Endometrium (tissue), 2 donors: ENCODE data around the gene MED17.
"Not testable (repeated sequence)": the region's sequence is repeated elsewhere in the genome, so short reads cannot be mapped to it uniquely, and the experiment has no call there.

Experiments used
- FAIRE-seq: peaks from 2 replicates; lab custom pipeline; 2012; peaks lifted over from hg19 to GRCh38; lab: Jason Lieb, UNC
- donor health status: control.
- donor health status: control.

MED17 gene

DNA sequence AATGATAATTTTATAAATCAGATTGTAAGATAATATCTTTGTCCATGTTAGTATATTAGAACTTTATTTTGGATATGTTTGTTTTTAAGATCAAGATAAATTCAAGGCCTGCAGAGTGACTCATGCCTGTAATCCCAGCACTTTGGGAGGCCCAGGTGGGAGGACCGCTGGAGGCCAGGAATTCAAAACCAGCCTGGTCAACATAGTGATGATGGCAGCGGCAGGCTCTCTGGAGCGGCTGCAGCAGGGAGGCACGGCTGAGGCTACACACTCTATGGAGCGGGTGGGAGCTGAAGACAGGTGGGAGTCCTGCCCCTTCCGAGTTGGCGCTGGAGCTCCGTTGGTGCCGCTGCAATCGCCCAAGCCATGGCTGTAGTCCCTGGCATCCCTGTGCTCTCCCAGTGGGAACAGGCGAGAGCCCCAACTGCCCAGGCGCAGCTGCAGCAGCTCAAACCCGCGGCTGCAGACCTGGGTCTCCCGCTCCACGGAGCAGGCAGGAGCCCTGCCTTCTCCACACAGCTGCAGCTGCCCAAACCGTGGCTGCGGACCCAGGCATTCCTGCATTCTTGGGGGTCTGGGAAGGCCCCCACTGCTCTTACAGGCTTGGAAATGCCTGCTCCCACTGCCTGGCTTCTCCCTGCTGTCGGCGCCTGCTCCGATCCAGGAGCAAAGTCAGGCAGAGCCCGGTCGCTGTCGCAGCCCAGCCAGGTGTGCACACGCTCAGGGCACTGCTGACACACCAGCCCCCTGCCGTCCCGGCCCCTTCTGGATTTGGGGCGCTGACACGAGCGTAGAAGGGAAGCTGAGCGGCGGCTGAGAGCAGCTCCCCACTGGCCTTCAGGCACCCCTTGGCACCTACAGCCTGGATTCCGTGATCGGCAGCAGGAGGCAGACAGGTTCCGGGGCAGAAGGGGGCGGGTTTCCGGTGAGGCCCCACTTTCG lies 25.9 kb upstream of the MED17 start:
- no peak for FAIRE-seq

DNA sequence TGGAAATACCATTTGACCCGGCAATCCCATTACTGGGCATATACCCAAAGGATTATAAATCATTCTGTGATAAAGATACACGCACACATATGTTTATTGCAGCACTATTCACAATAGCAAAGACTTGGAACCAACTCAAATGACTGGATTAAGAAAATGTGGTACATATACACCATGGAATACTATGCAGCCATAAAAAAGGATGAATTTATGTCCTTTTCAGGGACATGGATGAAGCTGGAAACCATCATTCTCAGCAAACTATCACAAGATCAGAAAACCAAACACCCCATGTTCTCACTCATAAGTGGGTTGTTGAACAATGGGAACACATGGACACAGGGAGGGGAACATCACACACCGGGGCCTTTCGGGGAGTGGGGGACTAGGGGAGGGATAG lies 25.0 kb upstream of the MED17 start:
- FAIRE-seq, result not testable (repeated sequence)

DNA sequence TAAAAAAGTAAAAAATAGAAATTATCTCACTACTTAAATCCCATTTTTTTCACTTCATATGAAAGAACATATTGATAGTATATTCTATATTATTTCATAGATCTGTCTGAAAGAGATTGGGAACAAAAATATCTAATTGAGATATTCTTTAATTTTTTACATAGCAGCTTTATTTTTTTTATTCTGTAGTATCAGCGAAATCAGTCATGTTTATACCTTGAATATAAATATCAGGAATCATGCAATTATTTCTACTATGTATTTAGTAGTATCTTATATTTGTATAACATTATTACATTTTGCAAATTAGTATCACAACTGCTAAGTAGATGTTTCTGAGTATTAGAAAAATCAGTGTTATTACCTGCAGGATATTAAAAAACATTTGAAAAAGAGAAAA lies 22.2 kb upstream of the MED17 start:
- FAIRE-seq, result no peak

DNA sequence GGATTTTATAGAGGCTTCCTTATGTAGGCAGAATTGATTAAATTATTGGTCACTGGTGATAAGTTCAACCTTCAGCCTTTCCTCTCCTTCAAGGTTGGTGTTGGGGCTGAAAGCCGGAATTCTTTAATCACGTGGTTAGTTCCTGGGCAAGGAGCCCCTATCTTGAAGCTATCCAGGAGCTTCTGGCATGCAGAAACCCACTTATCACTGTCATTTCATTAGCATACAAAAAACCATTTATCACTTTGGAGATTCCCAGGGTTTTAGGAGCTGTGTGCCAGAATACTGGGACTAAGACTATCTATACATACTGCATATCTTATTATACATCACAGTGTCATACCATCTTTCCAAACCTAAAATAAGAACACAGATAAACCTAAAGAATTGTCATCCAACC lies 18.5 kb upstream of the MED17 start:
- no peak for FAIRE-seq

DNA sequence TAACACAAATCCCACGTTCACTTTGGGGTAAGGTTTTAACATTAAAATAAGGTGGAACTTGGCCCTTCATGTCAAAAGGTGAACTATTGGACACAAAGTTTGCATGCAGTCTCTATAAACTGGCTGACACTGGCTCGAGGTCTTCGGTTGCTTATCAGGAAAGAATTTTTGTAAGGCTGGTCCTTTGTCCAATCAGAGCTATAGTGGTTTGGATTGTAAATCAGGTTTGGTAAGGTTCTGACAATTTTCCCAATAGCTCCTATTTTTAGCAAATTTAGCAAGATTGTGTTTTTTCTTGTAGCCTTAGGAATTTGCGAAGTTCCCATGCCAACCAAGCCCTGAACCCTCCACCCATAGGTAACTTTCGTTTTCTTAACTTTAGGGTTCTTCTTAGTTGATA lies 17.6 kb upstream of the MED17 start:
- no peak for FAIRE-seq

DNA sequence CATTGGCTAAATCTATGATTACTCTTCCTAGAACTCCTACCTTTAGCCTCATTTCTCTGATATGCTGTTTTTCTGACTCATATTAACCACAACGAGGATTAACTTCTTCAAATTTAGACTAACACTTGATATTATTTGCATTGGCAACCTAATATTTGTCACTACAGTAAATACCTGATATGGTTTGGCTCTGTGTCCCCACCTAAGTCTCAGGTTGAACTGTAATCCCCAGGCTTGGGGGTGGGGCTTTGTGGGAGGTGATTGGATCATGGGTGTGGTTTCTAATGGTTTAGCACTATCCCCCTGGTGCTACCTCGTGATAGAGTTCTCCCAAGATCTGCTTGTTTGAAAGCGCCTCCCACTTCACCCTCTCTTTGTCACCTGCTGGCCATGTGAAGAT lies 17.1 kb upstream of the MED17 start:
- no peak for FAIRE-seq

DNA sequence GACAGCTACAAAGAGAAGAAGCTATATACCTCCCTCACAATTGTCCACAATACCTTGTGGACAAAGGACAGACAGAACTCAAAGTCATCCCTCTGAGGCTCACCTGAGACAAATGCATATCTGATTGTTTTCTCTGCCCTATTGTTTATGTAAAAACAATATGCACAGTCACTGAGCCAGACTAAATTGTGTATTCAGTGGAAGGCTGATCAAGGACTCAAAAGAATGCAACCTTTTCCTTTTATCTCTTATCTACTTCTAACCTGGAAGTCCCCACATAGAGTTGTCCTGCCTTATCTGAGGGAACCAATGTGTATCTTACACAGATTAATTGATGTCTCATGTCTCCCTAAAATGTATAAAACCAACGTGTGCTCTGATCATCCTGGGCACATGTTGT lies 13.9 kb upstream of the MED17 start:
- no peak for FAIRE-seq

DNA sequence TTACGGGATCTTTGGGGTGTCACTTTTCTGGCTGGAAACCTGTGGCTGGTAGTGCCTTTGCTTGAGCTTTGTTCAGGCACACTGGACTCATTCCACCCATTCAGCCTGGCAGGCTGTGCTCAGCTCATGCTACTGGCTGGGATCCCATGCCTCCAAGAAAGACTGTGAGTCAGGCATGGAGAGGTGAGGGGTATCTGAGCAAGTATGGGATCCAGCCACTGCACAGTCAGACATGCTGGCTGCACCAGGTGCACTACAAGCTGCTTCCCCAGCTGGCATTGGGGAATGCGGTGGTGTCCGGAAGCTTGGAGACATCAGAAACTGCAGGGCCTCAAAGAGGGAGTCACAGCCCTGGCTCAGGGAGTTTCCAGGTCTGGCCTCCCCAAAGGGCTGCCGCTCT lies 12.0 kb upstream of the MED17 start:
- FAIRE-seq, result no peak

DNA sequence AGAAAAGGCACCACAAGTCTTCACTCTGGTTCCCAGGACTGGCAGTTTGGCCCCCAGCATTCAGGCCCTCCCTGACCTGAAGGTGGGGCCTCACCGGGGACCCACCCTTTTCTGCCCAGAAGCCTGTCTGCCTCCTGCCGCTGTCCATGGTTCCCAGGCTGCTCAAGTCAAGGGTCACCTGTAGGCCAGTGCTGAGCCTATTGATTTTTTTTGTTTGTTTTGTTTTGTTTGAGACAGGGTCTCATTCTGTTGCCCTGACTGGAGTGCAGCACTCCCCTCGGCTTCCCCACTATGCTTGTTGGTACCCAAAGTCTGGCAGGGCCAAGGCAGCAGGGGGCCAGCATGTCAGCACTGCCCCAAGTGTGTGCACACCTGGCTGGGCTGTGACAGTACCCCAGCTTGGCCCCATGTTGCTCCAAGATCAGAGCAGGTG lies 11.0 kb upstream of the MED17 start:
- FAIRE-seq, result no peak

DNA sequence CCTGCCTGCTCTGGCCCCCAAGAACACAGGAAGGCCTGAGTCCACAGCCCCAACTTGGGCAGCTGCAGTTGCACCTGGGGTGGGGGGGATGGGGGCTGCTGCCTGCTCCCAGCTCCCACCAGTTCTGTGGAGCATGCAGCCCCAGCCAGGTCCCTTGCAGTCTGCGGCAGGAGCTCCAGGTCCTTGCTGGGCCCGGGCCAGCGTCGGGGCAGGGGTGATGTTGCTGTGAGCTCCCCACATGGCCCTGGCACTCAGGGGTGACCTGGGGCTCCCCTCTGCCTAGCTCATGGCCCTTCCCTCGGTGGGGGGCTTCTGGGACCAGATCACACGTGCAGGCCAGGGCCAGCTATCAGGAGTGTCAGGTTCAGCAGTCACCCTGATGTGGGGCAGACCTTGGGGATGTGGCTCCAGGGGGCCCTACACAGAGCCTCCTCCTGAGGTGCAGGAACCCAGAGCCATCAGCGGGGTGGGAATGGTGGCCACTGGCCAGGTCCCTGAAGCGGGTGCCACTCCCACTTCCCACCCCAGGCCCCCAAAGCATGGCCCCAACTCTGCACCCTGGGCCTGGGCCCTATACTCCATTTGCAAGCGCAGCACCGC lies 10.4 kb upstream of the MED17 start:
- no peak for FAIRE-seq

DNA sequence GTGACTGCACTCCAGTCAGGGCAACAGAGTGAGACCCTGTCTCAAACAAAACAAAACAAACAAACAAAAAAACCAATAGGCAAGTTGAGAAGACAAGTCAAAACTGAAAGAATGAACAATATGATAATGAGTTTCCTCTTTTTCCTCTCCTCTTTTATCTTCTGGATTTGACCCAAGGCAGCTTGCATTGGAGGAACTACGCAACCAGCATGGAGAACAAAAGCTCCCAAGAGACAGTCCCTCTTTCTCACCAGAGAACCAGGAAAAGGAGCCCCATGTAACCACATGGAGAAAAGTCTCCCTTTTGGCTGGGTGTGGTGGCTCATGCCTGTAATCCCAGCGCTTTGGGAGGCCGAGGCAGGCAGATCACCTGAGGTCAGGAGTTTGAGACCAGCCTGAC lies 9.5 kb upstream of the MED17 start:
- not testable (repeated sequence) for FAIRE-seq

DNA sequence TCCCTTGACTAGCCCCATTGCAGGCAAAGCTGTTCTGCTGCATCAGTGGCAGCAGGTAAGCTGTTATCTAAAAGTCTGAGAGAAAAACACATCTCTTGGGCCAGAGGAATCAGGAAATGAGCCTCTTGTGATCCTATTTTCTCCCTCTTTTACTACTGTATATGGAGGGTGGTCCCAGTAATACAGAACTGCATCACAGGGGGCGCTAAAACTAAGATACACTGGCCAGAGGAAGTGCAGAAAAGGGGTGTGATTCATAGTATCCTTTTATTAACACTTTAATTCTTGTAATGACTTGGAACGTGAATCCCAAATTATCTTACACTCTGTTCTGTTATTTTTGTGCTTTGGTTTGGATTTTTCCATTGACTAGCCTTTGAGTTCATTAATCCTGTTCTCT lies 8.8 kb upstream of the MED17 start:
- no peak for FAIRE-seq

DNA sequence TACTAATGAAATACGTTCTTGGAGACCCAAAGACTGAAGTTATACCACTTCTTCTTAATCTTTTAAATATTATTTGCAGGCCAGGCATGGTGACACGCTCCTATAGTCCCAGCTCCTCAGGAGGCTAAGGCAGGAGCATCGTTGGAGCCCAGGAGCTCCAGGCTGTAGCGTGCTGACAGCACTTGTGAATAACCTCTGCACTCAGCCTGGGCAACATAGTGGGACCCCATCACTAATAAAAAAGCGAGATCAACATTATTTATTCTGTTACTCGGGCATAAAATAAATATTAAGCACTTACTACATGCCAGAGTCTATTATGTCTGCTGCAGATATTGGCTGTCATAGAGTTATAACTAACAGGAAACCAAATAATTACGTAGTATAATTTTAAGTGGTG lies 720 bp upstream of the MED17 start:
- FAIRE-seq, result no peak

DNA sequence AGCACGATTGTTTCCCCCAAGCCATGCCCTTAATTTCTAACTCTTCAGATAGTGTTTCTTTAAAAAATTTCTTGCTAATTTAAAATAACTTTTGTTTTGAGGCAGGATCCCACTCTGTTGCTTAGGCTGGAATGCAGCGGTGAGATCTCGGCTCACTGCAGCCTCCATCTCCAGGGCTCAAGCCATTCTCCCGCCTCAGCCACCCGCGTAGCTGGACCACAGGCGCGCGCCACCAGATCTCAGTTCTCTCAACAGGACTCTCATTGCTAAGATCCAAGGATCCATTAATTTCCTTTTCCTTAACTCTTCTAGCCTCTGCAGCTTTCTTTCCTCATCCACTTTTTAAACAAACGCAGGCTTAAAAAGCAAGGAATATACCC lies 327 bp upstream of the MED17 start:
- FAIRE-seq, result no peak

DNA sequence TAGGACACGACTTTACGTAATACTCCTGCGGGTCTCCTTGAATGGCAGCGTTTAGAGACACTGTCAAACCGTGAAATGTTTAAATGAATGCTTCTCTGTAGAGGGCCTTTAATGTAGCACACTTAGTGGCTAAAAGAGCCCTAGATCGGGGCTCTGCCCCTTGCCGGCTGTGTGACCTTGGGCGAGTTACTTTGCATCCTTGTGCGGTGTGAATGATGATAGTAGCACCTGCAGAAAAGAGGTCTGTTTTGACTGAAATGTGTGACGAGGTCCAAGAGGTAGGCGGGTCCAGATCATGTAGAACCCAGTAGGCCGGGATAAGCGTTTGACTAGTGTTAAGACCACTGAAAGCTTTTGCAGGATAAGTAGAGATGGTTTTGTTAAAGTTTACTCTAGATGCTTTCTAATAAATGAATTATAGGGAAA lies 866 bp downstream of the MED17 start:
- no peak for FAIRE-seq

DNA sequence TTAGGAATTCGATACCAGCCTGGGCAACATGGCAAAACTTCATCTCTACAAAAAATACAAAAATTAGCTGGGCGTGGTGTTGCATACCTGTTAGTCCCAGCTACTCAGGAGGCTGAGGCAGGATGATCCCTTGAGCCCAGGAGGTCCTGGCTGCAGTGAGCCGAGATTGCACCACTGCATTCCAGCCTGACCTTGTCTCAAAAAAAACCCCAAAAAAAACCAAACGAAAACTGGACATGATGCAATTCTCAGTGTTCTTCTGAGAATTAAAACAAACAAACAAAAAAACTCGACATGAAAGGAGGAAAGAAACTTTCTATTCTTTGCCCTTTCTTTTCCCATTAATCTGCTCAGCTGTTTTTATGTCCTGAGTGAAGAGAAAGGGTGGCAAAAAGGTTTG lies 7.4 kb downstream of the MED17 start:
- FAIRE-seq, result no peak

DNA sequence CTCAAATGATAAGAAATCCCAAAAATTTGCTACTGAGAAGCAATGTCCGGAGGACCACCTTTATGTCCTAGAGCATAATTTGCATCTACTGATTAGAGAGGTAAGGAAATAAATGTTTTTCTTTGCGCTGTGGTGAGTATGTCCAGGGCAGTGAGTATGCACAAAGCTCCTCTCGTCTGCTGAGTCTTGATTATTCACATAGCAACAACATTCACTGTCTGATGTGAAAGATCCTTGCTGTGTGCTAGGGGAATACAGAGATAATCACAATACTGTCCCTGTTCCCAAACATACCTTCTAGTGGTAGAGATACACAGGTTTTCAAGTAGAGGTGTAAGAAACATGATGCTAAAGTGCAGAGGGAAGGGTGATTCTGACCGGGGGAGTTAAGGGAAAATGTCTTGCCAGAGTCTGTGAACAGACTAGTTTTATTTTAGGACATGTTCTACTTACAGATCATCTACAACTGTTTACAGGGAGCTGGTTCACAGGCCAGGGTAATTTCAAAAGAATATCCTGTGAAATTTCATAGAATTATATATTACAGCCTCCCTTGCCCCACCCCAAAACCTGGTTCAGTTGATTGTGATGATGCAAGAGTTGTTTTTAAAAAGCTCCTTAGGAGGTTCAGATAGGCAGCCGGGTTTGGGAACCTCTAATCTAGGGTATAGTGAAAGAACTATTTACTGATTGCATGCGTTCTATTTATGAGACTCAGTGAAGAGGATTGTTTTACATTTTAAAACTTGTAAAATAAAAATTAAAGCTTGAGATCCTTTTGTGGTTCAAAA lies 12.6 kb downstream of the MED17 start:
- no peak for FAIRE-seq

DNA sequence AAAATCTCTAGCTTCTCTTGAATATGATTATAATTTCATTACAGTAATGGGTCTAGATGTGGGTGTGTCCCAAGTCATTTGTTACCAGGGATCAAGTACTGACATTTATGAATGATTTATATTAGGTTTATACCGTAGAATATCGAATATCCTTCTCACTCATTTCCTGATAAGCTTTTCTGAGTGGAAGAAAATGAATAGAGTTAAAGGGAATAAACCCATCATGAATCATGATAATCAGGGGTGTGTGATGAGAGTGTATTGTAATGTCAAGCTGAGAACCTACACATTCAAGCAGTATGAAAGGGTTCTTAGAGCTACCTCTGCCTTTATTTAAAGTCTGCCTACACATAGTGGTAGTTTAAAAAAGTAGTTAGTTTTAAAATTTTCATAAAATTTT lies 17.3 kb downstream of the MED17 start:
- no peak for FAIRE-seq

DNA sequence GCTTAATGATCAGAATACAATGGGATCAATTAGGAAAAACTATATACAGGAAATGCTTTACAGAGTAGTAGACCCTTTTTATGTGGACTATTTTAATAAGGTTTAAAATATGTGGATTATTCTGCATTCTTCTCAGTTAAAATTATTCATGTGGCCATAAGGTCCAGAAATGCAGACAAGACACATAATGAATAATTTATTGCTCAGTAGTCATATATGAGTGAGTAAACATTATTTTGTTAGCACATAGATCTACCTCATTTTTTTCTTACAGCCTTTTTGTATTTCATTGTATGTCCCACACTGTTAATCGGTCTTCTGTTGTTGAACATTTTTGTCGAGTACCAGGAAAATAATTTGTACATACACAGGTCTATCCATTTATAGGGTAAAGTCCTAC lies 20.8 kb downstream of the MED17 start:
- FAIRE-seq, result no peak

DNA sequence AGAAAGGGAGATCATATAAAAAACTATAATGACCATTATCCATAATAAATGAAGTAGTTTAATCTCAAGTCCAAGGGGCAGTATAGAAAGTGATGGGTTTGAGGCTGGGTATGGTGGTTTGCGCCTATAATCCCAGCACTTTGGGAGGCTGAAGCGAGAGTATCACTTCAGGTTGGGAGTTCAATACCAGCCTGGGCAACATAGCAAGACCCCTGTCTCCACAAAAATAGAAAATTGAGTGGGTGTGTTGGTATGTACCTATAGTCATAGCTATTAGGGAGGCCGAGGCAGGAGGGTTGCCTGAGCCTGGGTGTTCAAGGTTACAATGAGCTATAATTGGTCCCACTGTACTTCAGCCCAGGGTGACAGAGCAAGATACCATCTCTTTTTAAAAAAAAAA lies 23.9 kb downstream of the MED17 start:
- no peak for FAIRE-seq

DNA sequence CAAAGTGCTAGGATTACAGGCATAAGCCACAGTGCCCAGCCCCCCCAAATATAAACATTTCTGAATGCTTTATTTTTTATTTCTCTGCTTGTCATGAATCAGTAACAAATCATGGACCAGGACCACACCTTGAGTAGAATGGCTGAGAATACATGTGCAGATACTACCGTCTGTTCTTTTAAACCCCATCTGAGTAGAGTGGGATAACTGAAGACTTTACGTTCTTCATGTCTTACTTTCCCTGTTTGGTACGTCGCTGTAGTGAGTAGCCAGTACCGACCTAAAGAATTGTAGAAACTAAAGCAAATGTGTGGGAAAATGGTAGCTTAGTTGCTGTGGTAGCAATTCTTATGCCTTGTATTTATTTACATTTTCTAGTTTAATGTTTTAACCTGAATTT lies 29.9 kb downstream of the MED17 start:
- no peak for FAIRE-seq

DNA sequence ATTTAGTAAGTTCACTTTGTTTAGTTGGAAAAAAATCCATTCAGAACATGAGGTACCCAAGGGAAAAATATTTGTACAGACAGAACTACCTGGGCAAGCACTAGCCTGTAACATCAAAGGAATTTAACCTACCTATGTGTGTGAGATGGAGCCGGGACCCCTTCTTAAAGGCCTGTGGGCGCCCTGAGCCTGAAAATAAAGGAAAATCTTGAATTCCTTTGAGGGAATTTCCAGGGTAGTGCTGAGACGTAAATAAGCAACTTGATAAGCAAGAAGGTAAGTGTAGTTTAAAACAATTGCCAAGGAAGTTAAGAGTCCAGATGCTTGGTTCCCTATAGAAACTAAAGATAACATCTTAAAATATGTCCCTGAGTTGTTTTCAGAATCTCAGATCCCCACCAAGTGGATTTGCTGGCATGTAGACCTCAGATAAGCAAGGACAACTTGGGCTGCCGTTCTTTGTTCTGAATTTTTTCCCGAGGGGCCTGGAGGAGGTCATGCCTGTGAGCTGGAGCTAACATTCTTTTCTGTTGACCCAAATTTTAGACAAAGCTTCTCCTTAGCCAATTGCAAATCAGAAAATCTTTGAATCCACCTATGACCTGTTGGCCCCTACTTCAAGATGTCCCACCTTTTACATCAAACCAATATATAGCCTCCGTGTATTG lies 31.0 kb downstream of the MED17 start:
- FAIRE-seq, result no peak
